ENCODE data around the gene COG5.

COG5 gene

GRCh38 chr7:107563775-107564552, at the start of gene COG5, which contains the start of gene DUS4L:
Gene COG5, minus strand, starts transcription at chr7:107563920. Its CDS starts 24 bp downstream, at chr7:107563896.
Gene DUS4L, plus strand, starts transcription at chr7:107563971. Its CDS starts 3,100 bp downstream, at chr7:107567071.
- peak; percentile 81 for DNase-seq

GRCh38 chr7:107613439-107613838, 49.7 kb upstream of the COG5 start:
- no peak for DNase-seq

- DNase-seq = no peak
These were observed 46.6 kb upstream of the COG5 start for GRCh38 chr7:107610323-107610722.

GRCh38 chr7:107609811-107610261, 46.1 kb upstream of the COG5 start:
- DNase-seq = no peak

GRCh38 chr7:107606303-107606702, 42.6 kb upstream of the COG5 start:
- DNase-seq = no peak

- no peak for DNase-seq
These were observed 41.6 kb upstream of the COG5 start for GRCh38 chr7:107605218-107605815.

- DNase-seq = no peak
These were observed 37.1 kb upstream of the COG5 start for GRCh38 chr7:107600816-107601215.

GRCh38 chr7:107599262-107599661, 35.5 kb upstream of the COG5 start:
- no peak for DNase-seq

GRCh38 chr7:107597953-107598352, 34.2 kb upstream of the COG5 start:
- no peak for DNase-seq

GRCh38 chr7:107597582-107597916, 33.8 kb upstream of the COG5 start:
- DNase-seq = no peak

- no peak for DNase-seq
These were observed 33.3 kb upstream of the COG5 start for GRCh38 chr7:107596881-107597581.

GRCh38 chr7:107594961-107595737, 31.4 kb upstream of the COG5 start:
- no peak for DNase-seq

- DNase-seq = no peak
These were observed 29.3 kb upstream of the COG5 start for GRCh38 chr7:107593025-107593410.

GRCh38 chr7:107592361-107593024, 28.8 kb upstream of the COG5 start:
- no peak for DNase-seq

GRCh38 chr7:107591421-107591820, 27.7 kb upstream of the COG5 start:
- DNase-seq = no peak

GRCh38 chr7:107588529-107589130, 24.9 kb upstream of the COG5 start:
- DNase-seq = no peak

- no peak for DNase-seq
These were observed 21.0 kb upstream of the COG5 start for GRCh38 chr7:107584716-107585115.

- no peak for DNase-seq
These were observed 19.2 kb upstream of the COG5 start for GRCh38 chr7:107582875-107583274.

- no peak for DNase-seq
These were observed 17.8 kb upstream of the COG5 start for GRCh38 chr7:107581387-107582013.

- DNase-seq = no peak
These were observed 17.1 kb upstream of the COG5 start for GRCh38 chr7:107580716-107581383.
